Parathyroid adenoma (tissue), 2 donors: ENCODE measurements around the gene DLGAP1.

ENCODE experiments used
- H2AFZ ChIP-seq: fragments of 300-600 bp; sonication (generic); one replicate; pipeline ENCODE4 v1.7.0; 2017; ENCODE audit warnings: antibody characterized with exemption, mild to moderate bottlenecking
- H3K27ac ChIP-seq: fragments of 300-600 bp; sonication (generic); one replicate; pipeline ENCODE4 v1.7.0; 2017
- H3K27me3 ChIP-seq: fragments of 300-600 bp; sonication (generic); one replicate; pipeline ENCODE4 v1.7.0; 2017; ENCODE audit warnings: low read length; ENCODE audit not compliant: control insufficient read depth, insufficient read depth
- H3K36me3 ChIP-seq: fragments of 300-600 bp; sonication (generic); one replicate; pipeline ENCODE4 v1.7.0; 2017; ENCODE audit warnings: low read length; ENCODE audit not compliant: control insufficient read depth, insufficient read depth
- H3K4me1 ChIP-seq: fragments of 300-600 bp; sonication (generic); one replicate; pipeline ENCODE4 v1.7.0; 2017; ENCODE audit warnings: control low read depth
- H3K4me2 ChIP-seq: fragments of 300-600 bp; sonication (generic); one replicate; pipeline ENCODE4 v1.7.0; 2017; ENCODE audit warnings: low read length
- H3K4me3 ChIP-seq: fragments of 300-600 bp; sonication (generic); one replicate; pipeline ENCODE4 v1.7.0; 2017; ENCODE audit warnings: low read depth, low read length
- H3K79me2 ChIP-seq: fragments of 300-600 bp; sonication (generic); one replicate; pipeline ENCODE4 v1.7.0; 2017; ENCODE audit warnings: control low read depth
- H3K9ac ChIP-seq: fragments of 300-600 bp; sonication (generic); one replicate; pipeline ENCODE4 v1.7.0; 2017; ENCODE audit warnings: mild to moderate bottlenecking
- H3K9me3 ChIP-seq: fragments of 300-600 bp; sonication (generic); one replicate; pipeline ENCODE4 v1.7.0; 2017; ENCODE audit warnings: low read length; ENCODE audit not compliant: control insufficient read depth
- CTCF ChIP-seq: fragments of 300-600 bp; sonication (generic); IDR thresholded peaks from one replicate; pipeline ENCODE4 v1.7.0; 2017; ENCODE audit warnings: antibody characterized with exemption, mild to moderate bottlenecking
- donor health status: primary hyperparathyroidism.

The DLGAP1 gene

GRCh38 chr18:3722649-3723433 lies 732.3 kb downstream of the DLGAP1 start:
- TF ChIP-seq CTCF, result no peak

GRCh38 chr18:3721771-3722648 lies 733.1 kb downstream of the DLGAP1 start:
- H3K27ac ChIP-seq, result no peak overlapping the region

More at GRCh38 chr18:3722649-3723433, 732.3 kb downstream of the DLGAP1 start:
- no peaks in the 10 kb centered on the region for H3K79me2 ChIP-seq
- H3K4me2 ChIP-seq, result no peak overlapping the region
- no peaks in the 10 kb centered on the region for H3K4me1 ChIP-seq
- H3K9me3 ChIP-seq, result no peaks in the 10 kb centered on the region
- H2AFZ ChIP-seq, result no peak overlapping the region
- no peaks in the 10 kb centered on the region for H3K27me3 ChIP-seq
- no peak overlapping the region for H3K27ac ChIP-seq
- no peak overlapping the region for H3K9ac ChIP-seq
- H3K4me3 ChIP-seq, result no peak overlapping the region
- H3K36me3 ChIP-seq, result no peaks in the 10 kb centered on the region

GRCh38 chr18:3720818-3721545 lies 734.1 kb downstream of the DLGAP1 start:
- no peak overlapping the region for H3K9ac ChIP-seq
- no peak for TF ChIP-seq CTCF
- no peaks in the 10 kb centered on the region for H3K4me1 ChIP-seq
- H3K79me2 ChIP-seq, result no peaks in the 10 kb centered on the region
- H3K27me3 ChIP-seq, result no peaks in the 10 kb centered on the region
- no peak overlapping the region for H3K4me3 ChIP-seq
- H3K27ac ChIP-seq, result no peak overlapping the region
- no peak overlapping the region for H2AFZ ChIP-seq
- no peaks in the 10 kb centered on the region for H3K9me3 ChIP-seq
- H3K36me3 ChIP-seq, result no peaks in the 10 kb centered on the region
- no peak overlapping the region for H3K4me2 ChIP-seq

More at GRCh38 chr18:3721771-3722648, 733.1 kb downstream of the DLGAP1 start:
- no peak overlapping the region for H3K4me3 ChIP-seq
- no peaks in the 10 kb centered on the region for H3K79me2 ChIP-seq
- H3K36me3 ChIP-seq, result no peaks in the 10 kb centered on the region
- H3K9ac ChIP-seq, result no peak overlapping the region
- H3K27me3 ChIP-seq, result no peaks in the 10 kb centered on the region
- H3K4me2 ChIP-seq, result no peak overlapping the region
- H3K9me3 ChIP-seq, result no peaks in the 10 kb centered on the region
- H2AFZ ChIP-seq, result no peak overlapping the region
- no peaks in the 10 kb centered on the region for H3K4me1 ChIP-seq
- TF ChIP-seq CTCF, result no peak

- Histone ChIP-seq H3K36me3 (no peaks in the 10 kb centered on the region), H3K79me2 (no peaks in the 10 kb centered on the region), H3K9me3 (no peaks in the 10 kb centered on the region), H3K9ac (no peak overlapping the region), H3K27ac (no peak overlapping the region), H3K4me1 (no peaks in the 10 kb centered on the region), H3K4me2 (no peak overlapping the region), H3K4me3 (no peak overlapping the region), H3K27me3 (no peaks in the 10 kb centered on the region), H2AFZ (no peak overlapping the region)
- TF ChIP-seq CTCF, result no peak
Observed at GRCh38 chr18:3720159-3720558, 734.9 kb downstream of the DLGAP1 start.
